ENCODE measurements around the gene TMEM61.

Gene TMEM61

DNA sequence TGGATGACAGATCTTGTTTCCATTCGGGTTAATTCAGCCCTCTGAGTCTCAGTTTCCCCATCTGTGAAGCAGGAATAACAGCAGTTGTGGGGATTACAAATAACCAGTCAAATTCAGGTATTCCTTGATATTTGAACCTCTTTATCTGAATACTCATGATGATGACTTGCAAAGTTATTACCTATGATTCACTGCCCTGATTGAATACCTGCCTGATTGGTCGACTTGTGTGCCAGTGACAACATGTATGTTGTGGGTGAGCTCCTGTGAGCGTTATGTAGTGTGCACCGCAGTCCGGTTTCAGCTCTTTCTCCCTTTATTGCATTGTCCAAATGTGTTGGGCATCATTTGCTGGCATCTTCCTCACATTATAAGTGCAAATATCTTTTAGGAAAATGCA lies 9.5 kb upstream of the TMEM61 start:
- TF ChIP-seq, protein P1, sequence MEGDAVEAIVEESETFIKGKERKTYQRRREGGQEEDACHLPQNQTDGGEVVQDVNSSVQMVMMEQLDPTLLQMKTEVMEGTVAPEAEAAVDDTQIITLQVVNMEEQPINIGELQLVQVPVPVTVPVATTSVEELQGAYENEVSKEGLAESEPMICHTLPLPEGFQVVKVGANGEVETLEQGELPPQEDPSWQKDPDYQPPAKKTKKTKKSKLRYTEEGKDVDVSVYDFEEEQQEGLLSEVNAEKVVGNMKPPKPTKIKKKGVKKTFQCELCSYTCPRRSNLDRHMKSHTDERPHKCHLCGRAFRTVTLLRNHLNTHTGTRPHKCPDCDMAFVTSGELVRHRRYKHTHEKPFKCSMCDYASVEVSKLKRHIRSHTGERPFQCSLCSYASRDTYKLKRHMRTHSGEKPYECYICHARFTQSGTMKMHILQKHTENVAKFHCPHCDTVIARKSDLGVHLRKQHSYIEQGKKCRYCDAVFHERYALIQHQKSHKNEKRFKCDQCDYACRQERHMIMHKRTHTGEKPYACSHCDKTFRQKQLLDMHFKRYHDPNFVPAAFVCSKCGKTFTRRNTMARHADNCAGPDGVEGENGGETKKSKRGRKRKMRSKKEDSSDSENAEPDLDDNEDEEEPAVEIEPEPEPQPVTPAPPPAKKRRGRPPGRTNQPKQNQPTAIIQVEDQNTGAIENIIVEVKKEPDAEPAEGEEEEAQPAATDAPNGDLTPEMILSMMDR (conservative IDR thresholded peaks at IDR 0.05; ENCODE audit: low read depth, low read length): no peak
- H3K4me3 ChIP-seq (ENCODE audit: low read depth, low read length): no peak overlapping the region

GRCh38 chr1:54971317-54971791 lies 9.1 kb upstream of the TMEM61 start:
- no peak overlapping the region for H3K4me3 ChIP-seq (ENCODE audit: low read depth, low read length)
- TF ChIP-seq, protein P1 (conservative IDR thresholded peaks at IDR 0.05; ENCODE audit: low read depth, low read length): no peak
- DNase-seq (ENCODE audit: low read depth): peak; percentile 29

More for the DNA sequence above, 9.5 kb upstream of the TMEM61 start:
- DNase-seq (ENCODE audit: low read depth): no peak

GRCh38 chr1:54972436-54972835 lies 8.0 kb upstream of the TMEM61 start:
- H3K4me3 ChIP-seq (ENCODE audit: low read depth, low read length): no peak overlapping the region
- TF ChIP-seq, protein P1 (conservative IDR thresholded peaks at IDR 0.05; ENCODE audit: low read depth, low read length): no peak
- DNase-seq (ENCODE audit: low read depth): no peak

- DNase-seq (ENCODE audit: low read depth): peak; percentile 38
- H3K4me3 ChIP-seq (ENCODE audit: low read depth, low read length): no peak overlapping the region
- TF ChIP-seq, protein P1 (conservative IDR thresholded peaks at IDR 0.05; ENCODE audit: low read depth, low read length): peak; percentile 70
Observed at GRCh38 chr1:54973205-54973921, 7.1 kb upstream of the TMEM61 start.

DNA sequence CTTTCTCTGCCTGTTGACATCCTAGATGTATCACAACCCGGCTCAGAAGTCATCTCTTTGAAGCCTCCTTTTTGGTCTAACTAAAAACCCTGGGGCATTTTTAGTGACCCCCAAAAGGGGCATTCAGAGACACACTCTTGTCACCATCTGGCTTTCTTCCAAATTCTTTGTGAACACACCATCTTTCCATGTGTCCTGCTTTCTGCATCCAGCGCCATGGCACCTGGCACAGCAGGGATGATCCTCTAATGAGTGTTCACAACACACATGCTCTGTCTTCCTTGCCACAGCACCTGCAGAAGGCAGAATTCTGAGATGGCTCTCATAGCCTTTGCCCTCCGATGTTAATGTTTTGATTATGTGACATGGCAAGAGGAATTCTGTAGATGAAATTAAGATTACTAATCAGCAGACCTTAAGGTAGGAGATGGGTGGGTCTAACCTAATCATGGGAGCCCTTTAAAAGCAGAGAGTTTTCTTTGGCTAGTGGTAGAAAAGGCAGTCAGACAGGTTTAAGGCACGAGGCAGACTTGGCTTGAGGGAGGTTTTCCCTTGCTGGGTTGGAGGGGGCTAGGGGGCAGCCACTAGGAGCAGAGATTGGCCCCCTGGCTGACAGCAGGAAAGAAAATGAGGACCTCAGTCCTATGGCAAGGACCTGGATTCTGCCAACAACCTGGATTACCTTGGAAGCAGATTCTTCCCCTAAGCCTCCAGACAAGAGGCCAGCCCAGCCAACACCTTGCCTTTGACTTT lies 4.9 kb upstream of the TMEM61 start:
- H3K4me3 ChIP-seq (ENCODE audit: low read depth, low read length): no peak overlapping the region
- DNase-seq (ENCODE audit: low read depth): no peak
- TF ChIP-seq, protein P1 (conservative IDR thresholded peaks at IDR 0.05; ENCODE audit: low read depth, low read length): no peak

- H3K4me3 ChIP-seq (ENCODE audit: low read depth, low read length): no peak overlapping the region
- TF ChIP-seq, protein P1 (conservative IDR thresholded peaks at IDR 0.05; ENCODE audit: low read depth, low read length): no peak
- DNase-seq (ENCODE audit: low read depth): no peak
Observed at GRCh38 chr1:54976747-54977146, 3.7 kb upstream of the TMEM61 start.

Measured in choroid plexus epithelial cell (primary cell).